Measurements from ENCODE around the gene CAMTA1. TPM values are rescaled to one million over a fixed set of nuclear protein-coding genes. Genes with fewer than 3 reads are reported as not detected.

CAMTA1 gene
- total RNA-seq, 1 donor from 2014 or later: 166 TPM

GRCh38 chr1:7515175-7515574 lies 729.9 kb downstream of the CAMTA1 start:
- no peak for ATAC-seq
- intact Hi-C loops (cut with micrococcal nuclease): no loop called here
- no peak for DNase-seq

DNA sequence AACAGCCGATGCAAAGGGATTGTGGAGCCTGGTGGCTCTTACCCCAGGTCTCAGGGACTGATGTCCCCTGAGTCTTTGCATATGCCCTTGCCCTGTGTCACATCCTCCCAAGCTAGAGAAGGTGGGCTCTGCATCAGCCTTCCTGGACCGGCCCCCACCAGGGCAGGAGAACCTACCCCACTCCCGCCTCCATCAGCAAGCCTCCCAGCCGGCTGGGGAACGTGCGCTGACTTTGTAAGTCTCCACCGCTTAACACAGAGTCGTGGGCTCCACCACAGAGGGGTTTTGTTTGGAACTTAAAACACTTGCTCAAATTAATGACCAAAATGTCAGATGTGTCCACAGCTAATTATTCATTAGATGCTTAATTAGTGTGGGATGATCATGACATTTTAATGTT lies 730.6 kb downstream of the CAMTA1 start:
- DNase-seq: no peak
- intact Hi-C loops (cut with micrococcal nuclease): no loop called here
- ATAC-seq: no peak

DNA sequence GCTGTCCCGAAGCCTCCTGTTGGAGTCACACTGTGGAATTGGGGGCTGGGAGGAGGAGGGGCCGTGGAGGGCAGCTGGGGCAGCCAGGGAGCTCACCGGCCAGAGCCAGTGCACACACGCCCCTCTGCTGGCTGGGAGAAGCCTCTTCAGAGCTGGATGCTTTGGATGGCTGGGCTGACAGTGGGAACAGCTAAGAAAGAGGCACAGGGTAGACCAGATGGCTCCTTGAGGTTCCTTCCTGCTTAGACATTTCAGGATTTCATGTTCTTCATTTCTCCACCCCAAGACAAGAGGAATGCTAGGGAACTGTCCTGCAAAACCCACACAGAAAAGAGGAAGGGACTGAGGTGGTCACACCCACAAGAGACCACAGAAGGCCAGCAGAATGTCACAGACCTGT lies 731.1 kb downstream of the CAMTA1 start:
- DNase-seq (peak; percentile 58), ATAC-seq (peak; percentile 66)
- intact Hi-C loops (cut with micrococcal nuclease): no loop called here

DNA sequence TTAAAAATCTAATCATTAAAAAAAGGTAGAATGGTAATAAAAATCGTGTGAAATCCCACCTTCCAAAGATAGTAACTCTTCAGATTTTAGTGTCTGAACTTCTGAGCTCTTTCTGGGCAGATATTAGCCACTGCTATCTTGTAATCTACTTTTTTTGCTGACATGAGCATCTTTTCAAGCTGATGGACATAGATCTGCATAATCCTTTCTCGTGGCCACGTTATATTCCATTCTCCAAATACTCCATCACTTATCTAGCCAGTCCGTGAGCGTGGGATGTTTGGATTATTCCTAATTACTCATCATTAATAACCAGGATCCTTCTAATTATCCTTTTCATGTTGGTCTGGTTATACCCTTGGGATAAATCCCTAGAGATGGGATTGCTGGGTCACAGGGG lies 731.7 kb downstream of the CAMTA1 start:
- DNase-seq (no peak), ATAC-seq (no peak)
- intact Hi-C loops (cut with micrococcal nuclease): no loop called here

GRCh38 chr1:7517611-7518330 lies 732.5 kb downstream of the CAMTA1 start:
- ATAC-seq: peak; percentile 92
- DNase-seq: peak; percentile 42
- intact Hi-C loops (cut with micrococcal nuclease): no loop called here

GRCh38 chr1:7518411-7518810 lies 733.2 kb downstream of the CAMTA1 start:
- DNase-seq (no peak), ATAC-seq (peak; percentile 2)
- intact Hi-C loops (cut with micrococcal nuclease): no loop called here

GRCh38 chr1:7519181-7519860 lies 734.1 kb downstream of the CAMTA1 start:
- ATAC-seq (no peak), DNase-seq (no peak)
- intact Hi-C loops (cut with micrococcal nuclease): no loop called here

- no peak for ATAC-seq
- intact Hi-C loops (cut with micrococcal nuclease): no loop called here
- no peak for DNase-seq
Measured at GRCh38 chr1:7519861-7520395, 734.7 kb downstream of the CAMTA1 start.

DNA sequence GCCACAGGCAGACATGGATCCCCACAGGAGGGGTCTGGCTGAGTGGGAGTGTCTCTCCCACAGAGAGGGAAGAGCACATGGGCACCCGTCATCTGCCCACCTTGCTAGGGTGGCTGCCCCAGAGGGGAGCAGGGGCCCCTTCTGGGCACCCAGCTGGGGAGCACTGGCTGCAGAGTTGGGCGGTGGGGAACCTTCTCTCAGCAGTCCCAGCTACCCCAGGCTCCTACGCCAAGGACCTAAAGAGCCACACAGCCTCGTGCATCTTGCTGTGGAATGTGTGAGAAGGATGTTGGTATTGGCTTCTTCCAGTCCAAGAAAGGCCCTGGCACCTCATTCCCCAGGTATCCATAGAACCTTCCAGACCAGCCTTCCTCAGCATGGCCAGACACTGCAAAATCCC lies 735.2 kb downstream of the CAMTA1 start:
- DNase-seq (no peak), ATAC-seq (no peak)
- intact Hi-C loops (cut with micrococcal nuclease): no loop called here

- intact Hi-C loops (cut with micrococcal nuclease): no loop called here
- DNase-seq: no peak
Measured at GRCh38 chr1:7524341-7525337, 739.4 kb downstream of the CAMTA1 start.

DNA sequence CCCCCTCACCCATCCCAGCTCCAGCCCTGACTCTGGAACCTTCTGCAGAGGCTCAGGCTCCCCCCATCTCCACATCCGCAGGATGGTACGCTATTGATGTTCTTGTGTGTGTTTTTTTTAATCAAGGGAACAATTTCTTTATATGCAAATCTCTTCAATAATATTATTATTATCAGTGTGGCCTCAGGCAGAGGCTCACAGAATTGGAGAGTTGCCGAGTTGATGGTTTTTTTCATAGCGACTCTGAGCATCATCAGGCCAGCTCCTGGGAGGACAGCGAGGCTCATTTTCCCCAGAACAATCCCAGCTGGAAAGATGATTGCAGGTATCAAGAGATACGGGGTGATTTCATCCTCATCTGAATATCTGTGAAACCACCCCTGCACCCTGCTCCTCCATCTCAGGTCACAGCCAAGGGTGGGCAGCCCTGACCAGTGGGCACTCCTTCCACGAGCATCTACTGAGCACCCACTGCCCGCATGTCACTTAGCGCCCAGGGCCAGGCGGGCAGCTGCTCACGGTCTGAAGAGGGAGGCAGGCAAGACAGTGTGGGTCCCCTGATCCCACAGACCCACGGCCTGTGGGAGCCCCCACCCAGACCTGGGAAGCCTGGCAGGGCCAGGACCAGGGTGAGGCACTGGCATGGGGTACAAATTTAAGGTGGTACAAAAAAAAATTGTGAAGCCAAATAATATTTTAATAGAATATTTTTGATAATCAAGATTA lies 740.2 kb downstream of the CAMTA1 start:
- no peak for DNase-seq
- intact Hi-C loops (cut with micrococcal nuclease): no loop called here
- ATAC-seq: no peak

More at GRCh38 chr1:7524341-7525337, 739.4 kb downstream of the CAMTA1 start:
- no peak for ATAC-seq

GRCh38 chr1:7526196-7526866 lies 741.1 kb downstream of the CAMTA1 start:
- no peak for DNase-seq
- intact Hi-C loops (cut with micrococcal nuclease): no loop called here
- no peak for ATAC-seq

- ATAC-seq (no peak), DNase-seq (no peak)
- intact Hi-C loops (cut with micrococcal nuclease): no loop called here
Measured at GRCh38 chr1:7526867-7527732, 741.8 kb downstream of the CAMTA1 start.

DNA sequence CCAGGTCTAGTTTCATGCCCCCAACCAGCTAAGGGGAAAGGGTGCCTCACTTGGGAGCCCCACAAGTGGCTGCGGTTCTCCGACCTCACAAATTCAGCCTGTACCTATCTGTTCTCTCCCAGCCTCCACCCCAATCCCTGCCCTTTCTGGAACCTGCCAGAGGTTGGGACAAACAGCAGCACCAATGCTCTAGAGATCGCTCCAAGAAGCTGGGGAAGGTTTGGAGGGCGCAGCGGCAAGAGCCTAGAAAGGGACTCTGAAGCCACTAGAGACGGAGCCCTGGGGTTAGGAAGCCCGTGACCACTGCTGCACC lies 742.4 kb downstream of the CAMTA1 start:
- ATAC-seq (no peak), DNase-seq (no peak)
- intact Hi-C loops (cut with micrococcal nuclease): no loop called here

DNA sequence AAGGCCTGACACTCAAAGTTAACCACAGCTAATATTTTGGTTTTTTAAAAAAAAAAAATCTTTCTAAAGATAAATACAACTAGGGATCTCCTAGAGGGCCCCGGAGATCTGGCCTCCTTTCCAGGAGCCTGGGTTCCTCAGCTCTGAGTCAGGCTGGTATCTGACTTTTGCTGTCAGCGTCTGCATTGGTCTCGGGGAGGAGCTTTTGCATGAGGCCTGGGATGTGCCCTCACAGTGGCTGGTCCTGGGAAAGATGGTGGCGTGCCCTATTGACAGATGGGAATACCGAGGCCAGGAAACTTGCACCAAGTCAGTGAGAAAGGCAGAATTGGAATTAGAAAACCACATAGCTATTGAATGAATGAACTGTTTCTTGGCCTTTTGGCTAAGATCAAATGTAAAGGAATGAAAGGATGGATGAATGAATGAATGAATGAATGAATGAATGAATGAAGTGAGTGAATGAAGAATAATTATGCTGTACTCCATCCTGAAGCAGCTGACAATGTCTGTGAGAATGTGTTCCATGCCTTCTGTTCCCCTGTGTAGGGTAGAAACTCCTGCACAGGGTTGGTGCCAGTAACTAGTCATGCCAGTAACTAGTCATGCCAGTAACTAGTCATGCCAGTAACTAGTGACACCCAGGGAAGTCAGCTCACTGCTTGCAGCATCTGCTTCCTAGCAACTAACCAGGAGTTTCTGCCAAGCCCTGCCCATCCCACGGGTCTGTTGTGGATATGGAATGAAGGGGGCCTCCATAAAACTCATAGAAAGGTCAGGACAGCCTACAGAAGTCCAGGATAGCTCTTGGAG lies 743.3 kb downstream of the CAMTA1 start:
- ATAC-seq: no peak
- intact Hi-C loops (cut with micrococcal nuclease): no loop called here
- no peak for DNase-seq

DNA sequence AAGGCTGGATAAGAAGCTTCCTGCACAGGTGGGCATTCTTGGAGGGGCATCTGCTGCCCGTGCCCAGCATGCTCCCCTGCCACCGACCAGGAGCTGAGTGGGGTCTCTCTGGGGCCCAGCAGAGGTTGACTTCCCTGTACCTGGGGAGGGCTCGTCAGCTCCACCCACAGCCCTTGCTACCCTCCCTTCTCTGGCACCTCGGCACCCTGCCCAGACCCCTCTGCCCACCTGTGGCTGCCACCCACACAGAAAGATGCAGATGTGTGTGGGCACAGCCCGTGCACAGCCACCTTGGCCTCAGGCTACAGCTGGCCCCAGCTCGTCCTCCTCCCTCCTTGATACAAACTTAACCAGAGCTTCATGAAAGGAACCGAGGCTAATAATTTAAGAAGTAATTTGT lies 744.7 kb downstream of the CAMTA1 start:
- DNase-seq (no peak), ATAC-seq (no peak)
- intact Hi-C loops (cut with micrococcal nuclease): no loop called here
